Measurements from ENCODE around the gene BPIFB3.

- TF ChIP-seq, protein P1, sequence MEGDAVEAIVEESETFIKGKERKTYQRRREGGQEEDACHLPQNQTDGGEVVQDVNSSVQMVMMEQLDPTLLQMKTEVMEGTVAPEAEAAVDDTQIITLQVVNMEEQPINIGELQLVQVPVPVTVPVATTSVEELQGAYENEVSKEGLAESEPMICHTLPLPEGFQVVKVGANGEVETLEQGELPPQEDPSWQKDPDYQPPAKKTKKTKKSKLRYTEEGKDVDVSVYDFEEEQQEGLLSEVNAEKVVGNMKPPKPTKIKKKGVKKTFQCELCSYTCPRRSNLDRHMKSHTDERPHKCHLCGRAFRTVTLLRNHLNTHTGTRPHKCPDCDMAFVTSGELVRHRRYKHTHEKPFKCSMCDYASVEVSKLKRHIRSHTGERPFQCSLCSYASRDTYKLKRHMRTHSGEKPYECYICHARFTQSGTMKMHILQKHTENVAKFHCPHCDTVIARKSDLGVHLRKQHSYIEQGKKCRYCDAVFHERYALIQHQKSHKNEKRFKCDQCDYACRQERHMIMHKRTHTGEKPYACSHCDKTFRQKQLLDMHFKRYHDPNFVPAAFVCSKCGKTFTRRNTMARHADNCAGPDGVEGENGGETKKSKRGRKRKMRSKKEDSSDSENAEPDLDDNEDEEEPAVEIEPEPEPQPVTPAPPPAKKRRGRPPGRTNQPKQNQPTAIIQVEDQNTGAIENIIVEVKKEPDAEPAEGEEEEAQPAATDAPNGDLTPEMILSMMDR (IDR thresholded peaks at IDR 0.05), result no peak
- TF ChIP-seq MAX (CRISPR knock-in tag; IDR thresholded peaks at IDR 0.05) (no peak), CREB1 (CRISPR knock-in tag; IDR thresholded peaks at IDR 0.05) (no peak)
Measured at GRCh38 chr20:33030076-33030475, 23.6 kb upstream of the BPIFB3 start.

Data from WTC11 (cell line).